Neuronal stem cell (in vitro differentiated cells): ENCODE data around the gene HAUS2. TPM values are rescaled to one million over a fixed set of nuclear protein-coding genes. Genes with fewer than 3 reads are reported as not detected.

ENCODE experiments used
- DNase-seq: peaks from one replicate; pipeline ENCODE4 v3.0.0-alpha.2; 2013; ENCODE audit warnings: low spot score
- H2AFZ ChIP-seq: one replicate; pipeline ENCODE4 v1.6.1; 2013; ENCODE audit warnings: mild to moderate bottlenecking, low read length, inconsistent platforms
- H2AK5ac ChIP-seq: 2 replicates; pipeline ENCODE4 v1.6.1; 2013; ENCODE audit warnings: low read depth, mild to moderate bottlenecking, inconsistent platforms, low read length, moderate library complexity, mixed read lengths
- H2BK120ac ChIP-seq: 2 replicates; pipeline ENCODE4 v1.6.1; 2013; ENCODE audit warnings: low read depth, mild to moderate bottlenecking, inconsistent platforms, low read length, moderate library complexity, mixed read lengths
- H2BK12ac ChIP-seq: one replicate; pipeline ENCODE4 v1.6.1; 2013; ENCODE audit warnings: low read length, inconsistent platforms
- H2BK15ac ChIP-seq: 2 replicates; pipeline ENCODE4 v1.6.1; 2013; ENCODE audit warnings: mild to moderate bottlenecking, low read length, inconsistent platforms, mixed read lengths
- H2BK5ac ChIP-seq: one replicate; pipeline ENCODE4 v1.6.1; 2013; ENCODE audit warnings: inconsistent platforms, mild to moderate bottlenecking, low read length, moderate library complexity
- H3K14ac ChIP-seq: one replicate; pipeline ENCODE4 v1.6.1; 2013; ENCODE audit warnings: low read length, inconsistent platforms
- H3K18ac ChIP-seq: 2 replicates; pipeline ENCODE4 v1.6.1; 2013; ENCODE audit warnings: low read length, inconsistent platforms
- H3K23ac ChIP-seq: 2 replicates; pipeline ENCODE4 v1.6.1; 2013; ENCODE audit warnings: low read depth, mild to moderate bottlenecking, mixed read lengths, low read length, inconsistent platforms; ENCODE audit not compliant: poor library complexity
- H3K27ac ChIP-seq: replicated peaks from 3 replicates; pipeline ENCODE4 v1.5.1; 2013; ENCODE audit warnings: low read length, inconsistent platforms
- H3K27me3 ChIP-seq, 3 experiments: 2 replicates each; pipeline ENCODE4 v1.6.1; 2013; ENCODE audit warnings: low read length in 3 of 3, mild to moderate bottlenecking in 2 of 3, inconsistent platforms in 1 of 3, low read depth in 1 of 3, mixed read lengths in 1 of 3, moderate library complexity in 1 of 3; ENCODE audit not compliant: control insufficient read depth in 3 of 3, insufficient read depth in 3 of 3
- H3K36me3 ChIP-seq, 2 donors: replicated peaks in 1 of 2; 2 replicates each; pipeline ENCODE4 v1.6.1; 2013; ENCODE audit warnings: low read length in 2 of 2; ENCODE audit not compliant: control insufficient read depth in 2 of 2, insufficient read depth in 2 of 2
- H3K4ac ChIP-seq: 2 replicates; pipeline ENCODE4 v1.6.1; 2013; ENCODE audit warnings: inconsistent platforms, mild to moderate bottlenecking, low read length, moderate library complexity
- H3K4me1 ChIP-seq, 2 donors: 1 replicate in 1 of 2; 2 replicates in 1 of 2; pipeline ENCODE4 v1.6.1; 2013; ENCODE audit warnings: low read length in 2 of 2, low read depth in 1 of 2; ENCODE audit not compliant: control insufficient read depth in 2 of 2, insufficient read depth in 1 of 2
- H3K4me2 ChIP-seq: one replicate; pipeline ENCODE4 v1.6.1; 2013; ENCODE audit warnings: mild to moderate bottlenecking, low read length, inconsistent platforms; ENCODE audit not compliant: insufficient read depth, poor library complexity, severe bottlenecking
- H3K4me3 ChIP-seq, 2 donors: 2 replicates each; pipeline ENCODE4 v1.5.1; 2013; ENCODE audit warnings: low read length in 2 of 2, mild to moderate bottlenecking in 2 of 2, inconsistent platforms in 1 of 2, moderate library complexity in 1 of 2
- H3K79me1 ChIP-seq: one replicate; pipeline ENCODE4 v1.6.1; 2013; ENCODE audit warnings: low read depth, mild to moderate bottlenecking, inconsistent platforms, low read length, moderate library complexity
- H3K9ac ChIP-seq: one replicate; pipeline ENCODE4 v1.6.1; 2013; ENCODE audit warnings: mild to moderate bottlenecking, low read depth, low read length, inconsistent platforms; ENCODE audit not compliant: poor library complexity
- H3K9me3 ChIP-seq, 2 donors: replicated peaks in 1 of 2; 2 replicates each; pipeline versions ENCODE3 to v1.6.1; 2013; ENCODE audit warnings: low read length in 2 of 2, mild to moderate bottlenecking in 2 of 2, inconsistent platforms in 1 of 2, low read depth in 1 of 2, mixed read lengths in 1 of 2, moderate library complexity in 1 of 2; ENCODE audit not compliant: control insufficient read depth in 2 of 2, insufficient read depth in 1 of 2
- H4K8ac ChIP-seq: one replicate; pipeline ENCODE4 v1.6.1; 2013; ENCODE audit warnings: low read depth, mild to moderate bottlenecking, inconsistent platforms, low read length, moderate library complexity
- H4K91ac ChIP-seq: one replicate; pipeline ENCODE4 v1.6.1; 2013; ENCODE audit warnings: low read length, low read depth, mild to moderate bottlenecking, inconsistent platforms; ENCODE audit not compliant: poor library complexity
- WGBS, 2 donors: extraction: QIAGEN DNeasy Blood & Tissue Kit; methylation state at CpG; one replicate each; pipeline ENCODE4 v1.1.7; 2013; ENCODE audit warnings: missing lambda C conversion rate in 2 of 2, mixed read lengths in 1 of 2; ENCODE audit not compliant: insufficient read length in 2 of 2, insufficient replicate concordance in 1 of 2; ENCODE audit errors: extremely low coverage in 2 of 2; 5-methylcytosine and 5-hydroxymethylcytosine counted together
- polyA plus RNA-seq, 2 experiments: library from polyadenylated mRNA; stranded (reverse); fragments of 200-250 nt; gene quantifications; one replicate each; pipeline ENCODE4 v1.2.3, GENCODE V29; 2013

HAUS2 gene
- polyA plus RNA-seq (2013, experiment 1 of 2), result 17.2 TPM
- polyA plus RNA-seq (2013, experiment 2 of 2), result 18.4 TPM

DNA sequence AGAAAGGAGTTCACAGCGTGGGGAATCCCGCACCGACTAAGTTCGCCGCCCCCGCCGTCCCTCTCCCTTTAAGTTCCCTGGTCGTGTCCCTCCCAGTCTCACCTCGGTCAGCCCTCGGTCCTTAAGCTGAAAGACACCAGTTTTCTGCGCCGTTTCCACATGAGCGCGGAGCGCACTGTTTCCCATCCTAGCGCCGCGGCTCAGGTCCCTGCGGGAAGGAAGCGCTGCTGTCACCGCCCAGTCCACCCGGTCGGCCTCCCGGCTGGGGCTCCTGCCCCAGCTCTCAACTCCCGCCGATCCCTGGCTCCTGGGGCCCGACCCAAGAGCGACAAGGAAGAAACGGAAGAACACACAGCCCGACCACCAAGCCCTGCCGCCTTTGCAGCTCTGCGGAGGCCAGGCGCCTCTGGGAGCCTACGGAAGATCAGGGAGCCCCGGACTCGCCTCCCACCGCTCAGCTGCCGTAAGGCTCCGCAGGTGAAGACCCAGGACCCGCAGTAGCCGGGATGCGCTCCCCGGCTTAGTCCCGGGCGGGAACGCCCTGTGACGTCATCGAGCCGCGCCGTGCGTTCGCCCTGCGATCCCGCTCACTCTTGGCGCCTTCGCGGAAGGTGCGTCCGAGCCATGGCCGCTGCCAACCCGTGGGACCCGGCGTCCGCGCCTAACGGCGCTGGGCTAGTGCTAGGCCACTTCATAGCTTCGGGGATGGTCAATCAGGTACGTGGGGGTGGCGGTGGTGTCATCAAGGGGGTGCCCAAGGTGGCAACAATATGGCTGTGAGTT is at the start of gene HAUS2, which contains the start of gene LRRC57:
TSS of gene HAUS2 (plus strand) at position 590 of the 783 bp plus-strand sequence. CDS start at position 625, 35 bp downstream.
TSS of gene LRRC57 (minus strand) at position 545 of the 783 bp plus-strand sequence. CDS start at position 186, 359 bp downstream.
- Histone ChIP-seq H3K36me3 (peaks cover 0 to 55% of the 10 kb centered on the region in 2 donors), H2BK15ac (no peak within 1 kb of the TSS), H4K8ac (peak within 1 kb of the TSS; percentile 10), H3K23ac (peak within 1 kb of the TSS; percentile 99), H3K9me3 (no peaks in the 10 kb centered on the region), H3K4ac (no peak within 1 kb of the TSS), H3K27ac (peak within 1 kb of the TSS; percentile 62), H3K9ac (peak within 1 kb of the TSS; percentile 86), H3K4me2 (peak within 1 kb of the TSS; percentile 76), H3K79me1 (peaks cover 3% of the 10 kb centered on the region), H2BK5ac (peak within 1 kb of the TSS; percentile 27), H2BK120ac (no peak within 1 kb of the TSS), H3K4me3 (peak within 1 kb of the TSS; percentile 81 to 92), H2AK5ac (no peak within 1 kb of the TSS), H4K91ac (no peak within 1 kb of the TSS), H3K14ac (no peak within 1 kb of the TSS), H3K27me3 (no peaks in the 10 kb centered on the region), H2AFZ (peak within 1 kb of the TSS; percentile 97), H3K18ac (peak within 1 kb of the TSS; percentile 95), H2BK12ac (no peak within 1 kb of the TSS), H3K4me1 (peaks cover 2 to 12% of the 10 kb centered on the region in 2 donors)
- WGBS, 2 donors, result no CpG with 5 or more reads among the region's 71 CpGs
- DNase-seq, result peak; percentile 91

DNA sequence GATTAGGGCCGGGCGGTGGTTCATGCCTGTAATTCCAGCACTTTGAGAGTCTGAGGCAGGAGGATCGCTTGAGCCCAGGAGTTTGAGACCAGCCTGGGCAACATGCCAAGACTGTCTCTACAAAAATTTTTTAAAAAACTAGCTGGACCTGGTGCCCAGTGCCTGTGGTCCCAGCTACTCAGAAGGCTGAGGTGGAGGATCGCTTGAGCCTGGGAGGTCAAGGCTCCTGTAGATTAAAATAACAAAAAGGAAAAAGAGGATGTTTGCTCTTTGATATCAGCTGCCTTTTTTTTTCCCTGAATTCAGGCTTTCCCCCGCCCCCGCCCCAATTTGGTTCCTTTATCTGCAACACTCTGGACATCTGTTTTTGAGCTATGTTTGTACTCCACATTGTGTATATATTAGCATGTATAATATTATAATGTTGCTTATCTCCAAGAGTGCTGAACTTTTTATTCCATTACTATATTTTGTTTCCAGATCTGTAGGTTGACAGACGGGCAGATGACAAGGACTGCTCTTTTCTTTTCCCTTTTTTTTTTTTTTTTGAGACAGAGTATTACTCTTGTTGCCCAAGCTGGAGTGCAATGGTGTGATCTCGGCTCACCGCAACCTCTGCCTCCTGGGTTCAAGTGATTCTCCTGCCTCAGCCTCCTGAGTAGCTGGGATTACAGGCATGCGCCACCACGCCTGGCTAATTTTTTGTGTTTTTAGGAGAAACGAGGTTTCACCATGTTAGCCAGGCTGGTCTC is 48.6 kb upstream of the HAUS2 start:
- H2AFZ ChIP-seq, result no peak overlapping the region
- no peak overlapping the region for H3K14ac ChIP-seq
- H2AK5ac ChIP-seq, result no peak overlapping the region
- H3K23ac ChIP-seq, result no peak overlapping the region
- no peak overlapping the region for H3K4ac ChIP-seq
- H3K18ac ChIP-seq, result no peak overlapping the region
- H2BK15ac ChIP-seq, result no peak overlapping the region
- WGBS, 2 donors, result no CpG with 5 or more reads among the region's 12 CpGs
- H4K8ac ChIP-seq, result no peak overlapping the region
- no peaks in the 10 kb centered on the region for H3K9me3 ChIP-seq
- H2BK12ac ChIP-seq, result no peak overlapping the region
- H3K79me1 ChIP-seq, result no peaks in the 10 kb centered on the region
- peaks cover 0 to 21% of the 10 kb centered on the region in 2 donors for H3K36me3 ChIP-seq
- no peak for DNase-seq
- H2BK120ac ChIP-seq, result no peak overlapping the region
- no peaks in the 10 kb centered on the region for H3K27me3 ChIP-seq
- no peak overlapping the region for H3K27ac ChIP-seq
- no peak overlapping the region for H3K4me3 ChIP-seq
- no peak overlapping the region for H3K4me2 ChIP-seq
- no peak overlapping the region for H3K9ac ChIP-seq
- no peak overlapping the region for H4K91ac ChIP-seq
- no peak overlapping the region for H2BK5ac ChIP-seq
- peaks cover 2 to 3% of the 10 kb centered on the region in 2 donors for H3K4me1 ChIP-seq

DNA sequence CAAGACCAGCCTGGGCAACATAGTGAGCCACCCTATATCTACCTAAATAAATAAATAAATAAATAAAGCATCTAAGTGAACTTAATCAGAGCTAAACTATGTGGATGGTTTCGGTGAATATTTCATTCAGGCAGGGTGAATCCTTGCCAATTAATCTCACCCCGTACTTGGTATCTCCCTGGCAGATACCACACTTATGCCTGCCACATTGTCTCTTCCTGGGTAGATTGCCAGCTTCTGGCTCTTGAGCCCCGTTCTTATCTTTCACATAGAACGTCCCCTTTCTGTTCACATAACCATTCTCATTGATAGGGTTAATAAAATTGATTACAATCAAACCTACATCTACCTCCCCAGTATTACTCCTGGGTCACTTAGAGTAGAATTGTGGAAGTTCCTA is 46.2 kb upstream of the HAUS2 start:
- DNase-seq, result no peak
- Histone ChIP-seq H3K79me1 (no peaks in the 10 kb centered on the region), H3K27ac (no peak overlapping the region), H3K4me3 (no peak overlapping the region), H2BK15ac (no peak overlapping the region), H3K23ac (no peak overlapping the region), H3K4ac (no peak overlapping the region), H3K27me3 (no peaks in the 10 kb centered on the region), H4K8ac (no peak overlapping the region), H4K91ac (no peak overlapping the region), H3K4me2 (no peak overlapping the region), H3K18ac (no peak overlapping the region), H3K14ac (no peak overlapping the region), H2BK5ac (no peak overlapping the region), H3K36me3 (peaks cover 0 to 23% of the 10 kb centered on the region in 2 donors), H2AFZ (no peak overlapping the region), H2AK5ac (no peak overlapping the region), H3K4me1 (no peaks in the 10 kb centered on the region), H2BK12ac (no peak overlapping the region), H2BK120ac (no peak overlapping the region), H3K9ac (no peak overlapping the region), H3K9me3 (no peaks in the 10 kb centered on the region)
- WGBS, 2 donors, result no CpG with 5 or more reads among the region's 4 CpGs

DNA sequence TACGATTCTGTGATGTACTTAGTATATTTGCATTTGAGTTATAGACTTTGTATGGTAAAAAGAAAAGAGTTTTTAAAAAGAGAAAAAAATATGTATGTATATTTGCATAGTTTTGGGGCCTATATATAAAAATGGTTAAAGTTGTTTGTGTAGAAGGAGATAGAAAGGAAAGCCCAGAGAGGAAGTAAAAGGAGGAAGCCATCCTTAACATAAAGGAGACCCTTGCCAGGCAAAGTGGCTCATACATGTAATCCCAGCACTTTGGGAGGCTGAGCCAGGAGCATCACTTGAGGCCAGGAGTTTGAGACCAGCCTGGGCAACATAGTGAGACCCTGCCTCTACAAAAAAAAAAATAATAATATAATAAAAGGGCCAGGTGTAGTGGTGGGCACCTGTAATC is 44.8 kb upstream of the HAUS2 start:
- WGBS, 2 donors, result 100% methylated on average over 1 of the region's 1 CpG; no CpG with 5 or more reads in 1 of the 2 donors
- no peak overlapping the region for H3K27ac ChIP-seq
- no peaks in the 10 kb centered on the region for H3K4me1 ChIP-seq
- H2BK15ac ChIP-seq, result no peak overlapping the region
- no peak overlapping the region for H2BK12ac ChIP-seq
- no peak overlapping the region for H2AFZ ChIP-seq
- no peak overlapping the region for H3K23ac ChIP-seq
- H3K4me2 ChIP-seq, result no peak overlapping the region
- H2BK120ac ChIP-seq, result no peak overlapping the region
- no peak overlapping the region for H3K4me3 ChIP-seq
- no peak overlapping the region for H3K9ac ChIP-seq
- no peak overlapping the region for H3K18ac ChIP-seq
- H3K14ac ChIP-seq, result no peak overlapping the region
- H3K4ac ChIP-seq, result no peak overlapping the region
- no peaks in the 10 kb centered on the region for H3K79me1 ChIP-seq
- H3K36me3 ChIP-seq, result peaks cover 0 to 19% of the 10 kb centered on the region in 2 donors
- DNase-seq, result no peak
- no peak overlapping the region for H2BK5ac ChIP-seq
- H3K9me3 ChIP-seq, result no peaks in the 10 kb centered on the region
- H2AK5ac ChIP-seq, result no peak overlapping the region
- no peak overlapping the region for H4K8ac ChIP-seq
- H3K27me3 ChIP-seq, result no peaks in the 10 kb centered on the region
- H4K91ac ChIP-seq, result no peak overlapping the region
